Measurements from ENCODE around the gene ANTXR1.

- TF ChIP-seq CTCF (IDR thresholded peaks at IDR 0.05; ENCODE audit: low read depth, low read length) (no peak), EZH2phosphoT487 (IDR thresholded peaks at IDR 0.05; ENCODE audit: low read depth) (no peak)
Observed at GRCh38 chr2:69010437-69011194, 2.4 kb upstream of the ANTXR1 start.
